ENCODE measurements around the gene TMEM273.

The TMEM273 gene, protein sequence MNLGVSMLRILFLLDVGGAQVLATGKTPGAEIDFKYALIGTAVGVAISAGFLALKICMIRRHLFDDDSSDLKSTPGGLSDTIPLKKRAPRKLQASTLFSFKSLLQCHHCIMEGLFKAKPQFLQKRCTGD

DNA sequence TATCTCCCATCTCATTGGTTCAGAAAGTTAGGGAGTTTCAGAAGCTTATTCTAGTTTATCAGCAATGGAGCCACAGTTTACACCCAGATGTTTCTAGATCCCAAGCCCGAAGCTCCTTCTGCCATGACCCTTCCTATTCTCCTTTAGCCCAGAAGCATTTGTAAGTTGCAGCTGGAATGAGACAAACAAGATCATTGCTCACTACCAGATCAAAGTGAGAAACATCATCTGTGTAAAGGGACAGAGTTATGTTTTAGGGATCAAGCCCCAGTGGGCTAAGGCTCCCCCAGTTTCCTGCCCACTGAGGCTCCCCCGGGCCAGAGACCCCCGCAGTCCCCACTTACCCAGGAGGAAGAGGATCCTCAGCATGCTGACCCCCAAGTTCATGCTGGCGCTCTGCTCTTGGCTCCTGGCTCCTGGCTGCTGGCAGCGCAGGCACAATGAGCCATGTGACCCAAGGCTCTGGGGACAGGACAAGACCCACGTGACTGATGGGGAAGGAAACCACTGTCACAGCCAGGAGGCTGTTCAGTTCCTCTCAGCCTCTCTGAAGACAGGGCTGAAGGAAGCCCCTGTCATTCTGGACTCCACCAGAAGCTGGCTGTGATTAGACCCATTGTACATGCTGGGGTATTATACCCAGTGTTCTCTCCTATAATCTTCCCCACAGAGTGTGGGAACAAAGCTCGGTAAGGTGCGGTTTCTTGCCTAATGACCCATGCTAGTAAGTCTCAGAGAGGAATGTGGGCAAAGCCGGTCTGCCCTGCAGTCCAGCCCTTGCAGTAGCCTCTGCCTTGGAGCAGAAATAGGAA lies at the start of gene TMEM273:
TMEM273 (minus strand) TSS at position 442 of the 812 bp plus-strand sequence; CDS start at position 387, 55 bp downstream.
- DNase-seq = peak in 48 of 51 donors; percentile 11 to 91 (median 76)

DNA sequence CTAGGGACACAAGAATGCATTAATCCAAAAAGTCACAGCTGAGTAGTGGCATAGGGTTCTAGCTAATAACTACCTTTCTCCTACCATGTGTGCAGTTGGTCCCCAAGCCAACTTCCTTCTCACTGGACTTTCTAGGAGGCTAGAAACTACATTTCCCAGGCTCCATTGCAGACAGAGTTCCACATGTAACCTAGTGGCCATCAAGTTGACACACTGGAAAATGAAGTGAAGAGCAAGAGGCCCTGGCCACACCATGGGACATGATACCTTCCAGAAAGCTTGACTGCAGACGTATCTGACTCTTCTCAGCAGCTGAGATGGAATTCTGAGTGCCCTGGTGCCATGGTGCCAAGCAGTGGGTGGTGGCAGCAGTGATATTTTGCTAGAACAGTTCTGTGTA lies 49.8 kb upstream of the TMEM273 start:
- no peak for DNase-seq

DNA sequence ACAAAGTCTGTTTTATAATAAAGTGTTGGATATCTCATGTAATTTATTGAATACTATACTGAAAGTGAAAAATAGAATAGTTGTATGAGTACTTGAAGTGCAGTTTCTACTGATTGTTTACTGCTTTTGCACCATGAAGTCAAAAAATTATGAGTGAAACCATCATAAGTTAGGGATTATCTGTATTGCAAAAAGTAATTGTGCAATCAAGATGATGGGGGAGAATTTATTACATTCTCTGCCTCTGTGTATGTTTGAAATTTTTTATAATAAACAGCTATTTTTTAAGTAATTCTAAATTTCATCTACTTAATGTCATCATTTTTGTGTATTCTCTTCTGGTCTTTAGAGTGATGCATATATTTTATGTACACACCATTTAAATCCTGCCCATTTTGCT lies 47.2 kb upstream of the TMEM273 start:
- no peak for DNase-seq

DNA sequence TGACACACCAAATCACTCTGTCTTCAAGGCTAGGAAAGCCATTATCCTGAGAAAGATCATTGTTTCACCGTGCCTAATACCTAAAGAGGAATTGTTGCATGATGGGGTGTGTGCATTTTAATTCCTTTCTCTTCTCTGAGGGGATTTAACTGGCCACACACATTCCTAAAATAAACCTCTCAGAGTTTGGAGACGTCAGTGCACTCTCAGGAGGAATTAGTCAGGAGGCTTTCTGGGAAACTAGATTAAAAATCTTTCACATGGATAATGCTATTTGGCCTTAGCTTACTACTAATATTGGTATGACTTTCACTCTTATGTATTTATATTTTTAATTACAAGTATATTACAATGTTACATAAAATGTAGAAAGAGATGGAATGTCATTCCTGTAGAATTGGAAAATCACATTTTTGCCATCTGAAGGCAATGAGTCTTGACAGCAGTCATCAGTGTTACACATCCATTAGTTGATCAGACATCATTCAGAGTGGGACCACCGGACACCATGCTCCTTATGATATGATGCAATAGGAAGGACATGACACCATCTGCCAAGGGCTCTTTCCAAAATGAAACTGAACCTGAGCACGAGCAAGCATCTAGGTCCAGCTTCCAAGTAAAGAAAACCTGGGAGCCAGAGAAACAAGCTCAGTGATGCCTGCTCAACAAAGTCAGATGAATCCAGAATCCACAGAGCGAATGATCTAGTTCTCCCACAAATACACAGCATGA lies 43.1 kb upstream of the TMEM273 start:
- no peak for DNase-seq

DNA sequence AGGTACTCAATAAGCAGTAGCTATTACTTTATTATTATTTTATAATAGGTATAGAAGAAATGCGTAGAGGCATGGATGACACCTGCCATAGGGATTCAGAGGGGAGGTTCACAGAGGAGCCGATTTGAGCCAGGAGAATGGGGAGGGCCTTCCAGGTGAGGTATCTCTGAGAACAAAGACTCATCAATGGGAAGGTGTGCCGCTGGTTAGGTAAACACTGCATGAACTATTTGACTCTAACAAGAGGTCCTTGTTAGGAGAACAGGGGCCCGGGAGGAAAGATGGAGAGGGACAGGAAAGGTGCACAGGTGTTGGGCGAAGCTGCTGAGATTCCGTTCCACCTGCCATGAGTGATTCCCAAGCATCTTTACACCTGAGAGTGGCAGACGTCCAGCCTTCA lies 41.8 kb upstream of the TMEM273 start:
- no peak for DNase-seq

DNA sequence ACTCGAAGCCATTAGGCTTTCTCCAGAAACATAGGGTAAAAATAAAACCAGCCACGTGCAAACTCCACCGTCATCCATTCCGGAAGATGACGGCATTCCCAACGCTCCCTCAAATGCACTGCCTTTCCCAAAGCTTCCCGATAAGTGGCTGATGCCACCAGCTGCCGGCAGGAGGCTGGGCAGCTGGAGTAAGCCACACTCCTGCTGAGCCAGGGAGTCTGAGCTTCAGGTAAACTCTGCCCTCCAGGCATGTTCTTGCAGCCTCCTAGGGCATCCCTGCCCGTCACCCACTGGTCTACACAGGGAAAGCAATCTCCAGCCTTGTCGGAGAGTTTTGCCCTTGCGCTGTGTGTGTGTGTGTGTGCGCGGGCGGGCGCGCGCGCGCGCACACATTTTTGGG lies 40.5 kb upstream of the TMEM273 start:
- no peak for DNase-seq

DNA sequence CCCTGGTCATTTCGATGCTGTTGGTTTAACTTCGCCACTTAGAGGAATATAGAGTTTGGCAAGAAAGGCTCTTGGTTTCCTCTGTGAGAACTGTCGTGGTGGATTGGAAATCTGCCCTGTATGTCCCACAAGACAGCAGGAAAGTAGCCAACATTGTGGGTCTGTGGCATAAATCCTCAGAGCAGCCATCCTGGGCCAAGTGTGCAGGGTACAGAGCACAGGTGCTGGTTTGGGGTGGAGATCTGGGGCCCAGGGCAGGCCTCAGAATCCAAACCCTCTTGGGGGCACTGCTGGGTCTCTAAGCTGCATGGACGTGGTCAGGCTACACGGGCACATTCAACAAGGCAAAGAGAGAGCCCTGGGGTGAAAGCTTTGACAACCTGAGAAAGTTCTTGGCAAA lies 39.2 kb upstream of the TMEM273 start:
- no peak for DNase-seq

DNA sequence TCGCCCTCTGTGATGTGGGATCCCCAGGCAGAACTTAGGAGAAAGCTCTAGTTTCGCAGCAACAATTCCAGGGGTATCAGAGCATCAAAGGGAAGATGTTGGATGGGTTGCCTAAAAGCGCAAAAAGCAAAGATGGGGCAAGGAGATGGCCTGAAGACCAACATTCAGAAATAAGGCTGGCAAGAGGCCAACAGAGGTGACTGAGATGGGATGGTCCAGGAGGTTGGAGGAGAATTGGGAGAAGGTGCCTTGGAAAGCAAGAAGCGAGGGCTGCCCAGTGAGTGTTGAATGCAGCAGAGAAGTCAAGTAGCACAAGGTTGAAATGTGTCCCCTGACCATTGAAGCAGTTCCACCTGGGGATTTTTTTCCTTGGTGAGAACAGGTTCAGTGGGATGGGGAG lies 38.4 kb upstream of the TMEM273 start:
- DNase-seq = no peak

DNA sequence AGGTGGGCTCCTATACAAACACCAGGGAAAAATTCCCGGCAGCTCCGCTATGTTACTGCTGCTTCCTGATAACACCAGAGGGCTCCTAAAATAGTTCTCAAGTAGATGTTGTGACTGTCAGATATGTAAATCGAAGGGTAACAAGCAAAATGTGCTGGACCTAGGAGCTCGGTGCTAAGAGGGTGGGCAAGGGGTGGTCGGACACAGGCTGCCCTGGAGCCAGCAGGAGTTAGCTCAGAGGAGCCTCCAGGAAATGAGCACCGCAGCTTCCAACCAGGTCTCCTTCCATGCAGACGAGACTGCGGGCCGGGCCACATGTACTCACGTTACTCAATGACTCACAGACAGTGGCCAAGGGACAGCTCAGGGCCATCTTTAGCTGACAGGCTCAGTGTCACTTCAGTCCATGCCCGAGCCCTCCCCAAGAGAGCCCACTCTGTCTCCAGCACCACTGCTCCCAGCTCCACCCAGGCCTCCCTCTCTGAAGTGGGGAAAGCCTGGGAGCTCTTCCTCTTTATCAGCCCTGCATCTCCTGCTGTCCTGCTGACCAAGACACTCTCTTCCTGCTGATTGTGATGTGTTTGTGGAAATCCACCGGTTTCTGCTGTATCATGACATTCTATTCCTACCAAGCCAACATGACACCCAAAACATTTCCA lies 37.2 kb upstream of the TMEM273 start:
- DNase-seq = no peak

DNA sequence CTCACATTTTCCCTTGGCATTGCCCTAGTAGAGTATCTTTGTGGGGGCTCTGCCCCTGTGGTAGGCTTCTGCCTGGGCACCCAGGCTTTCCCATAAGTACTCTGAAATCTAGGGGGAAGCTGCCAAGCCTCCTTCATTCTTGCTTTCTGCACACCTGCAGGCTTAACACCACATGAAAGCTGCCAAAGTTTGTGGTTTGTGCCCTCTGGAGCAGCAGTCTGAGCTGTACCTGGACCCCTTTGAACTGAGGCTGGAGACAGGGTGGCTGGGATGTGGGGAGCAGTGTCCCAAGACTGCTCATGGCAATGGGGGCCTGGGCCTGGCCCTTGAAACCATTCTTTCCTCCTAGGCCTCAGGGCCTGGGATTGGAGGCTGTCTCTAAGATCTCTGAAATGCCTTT lies 35.0 kb upstream of the TMEM273 start:
- no peak for DNase-seq

DNA sequence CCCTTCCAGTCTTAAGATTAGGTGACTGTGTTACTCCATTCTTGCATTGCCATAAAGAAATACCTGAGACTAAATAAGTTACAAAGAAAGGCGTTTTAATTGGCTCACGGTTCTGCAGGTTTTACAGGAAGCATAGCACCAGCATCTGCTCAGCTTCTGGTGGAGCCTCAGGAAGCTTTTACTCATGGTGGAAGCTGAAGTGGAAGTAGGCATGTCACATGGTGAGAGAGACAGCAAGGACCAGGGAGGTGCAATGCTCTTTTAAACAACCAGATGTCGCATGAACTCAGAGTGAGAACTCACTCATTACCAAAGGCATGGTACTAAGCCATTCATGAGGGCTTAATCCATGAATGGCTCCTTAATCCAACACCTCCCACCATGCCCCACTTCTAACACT lies 34.0 kb upstream of the TMEM273 start:
- no peak for DNase-seq

DNA sequence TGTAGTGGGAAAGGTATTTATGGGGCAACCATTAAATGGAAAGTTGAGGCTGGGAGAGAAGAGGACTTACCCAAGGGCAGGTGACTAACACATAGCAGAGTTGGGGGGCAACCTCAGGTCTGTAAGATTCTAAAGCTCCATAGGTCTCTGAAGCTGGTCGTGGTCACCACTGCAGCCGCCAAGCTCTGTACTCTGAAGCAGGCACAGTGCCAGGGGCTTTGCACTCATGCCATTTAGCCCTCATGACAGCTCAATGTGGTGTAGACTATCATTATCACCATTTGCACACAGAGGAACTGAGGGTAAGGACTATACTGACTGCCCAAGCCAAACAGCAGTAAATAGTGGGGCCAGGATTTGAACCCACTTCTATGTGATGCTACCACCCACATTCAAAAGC lies 32.5 kb upstream of the TMEM273 start:
- no peak for DNase-seq

DNA sequence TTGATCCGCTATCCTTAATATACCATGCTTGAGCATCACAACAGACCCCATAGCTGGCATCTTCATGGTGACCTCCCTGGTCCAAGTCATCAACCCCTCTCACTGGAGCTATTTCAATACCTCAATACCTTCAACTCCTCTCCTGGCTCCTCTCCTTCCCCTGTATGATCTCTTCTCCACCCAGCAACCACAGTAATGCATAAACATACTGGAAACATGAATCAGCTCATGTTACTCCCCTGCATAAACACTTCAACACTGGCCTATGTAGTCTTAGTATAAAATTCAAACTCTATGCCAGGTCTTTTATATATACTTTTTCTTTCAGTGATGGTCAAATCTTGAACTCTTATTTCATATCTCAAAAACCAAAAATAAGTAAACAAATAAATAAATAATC lies 31.8 kb upstream of the TMEM273 start:
- DNase-seq = no peak

DNA sequence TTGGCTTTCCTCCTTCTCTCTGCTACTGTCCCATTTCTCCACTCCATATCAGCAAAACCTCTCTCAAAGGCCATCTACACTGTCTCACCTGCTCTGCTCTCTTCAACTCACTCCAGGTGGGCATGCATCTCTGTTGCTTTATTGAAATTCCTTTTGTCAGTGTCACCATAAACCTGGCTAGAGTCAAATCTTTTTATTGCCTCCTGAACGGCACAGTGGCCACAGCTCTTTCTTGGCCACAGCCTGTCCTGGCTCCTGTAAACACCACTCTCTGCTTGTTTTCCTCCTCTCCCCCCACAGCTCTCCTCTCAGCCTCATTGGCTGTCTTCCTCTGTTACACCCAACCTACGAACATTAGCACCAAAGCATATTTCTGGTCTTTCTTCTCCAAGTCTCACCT lies 31.1 kb upstream of the TMEM273 start:
- DNase-seq = no peak

DNA sequence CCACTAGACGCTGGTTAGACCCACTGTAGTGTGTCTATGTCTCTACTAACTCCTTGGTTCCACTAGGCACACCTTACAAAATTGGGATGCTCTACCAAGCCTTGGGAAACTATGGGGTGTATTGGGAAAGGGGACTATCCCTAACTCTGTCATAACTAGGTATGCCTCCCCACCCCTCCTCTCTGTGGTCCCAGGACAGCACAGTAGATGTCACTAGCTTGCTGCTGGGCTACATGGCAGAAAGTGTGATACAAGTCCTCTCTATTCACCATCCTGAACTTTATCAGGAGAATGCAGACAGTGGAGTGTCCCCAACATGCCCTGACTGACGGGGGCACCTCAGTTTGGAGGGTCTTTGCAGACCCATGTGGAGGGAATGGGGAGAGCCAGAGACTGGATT lies 30.3 kb upstream of the TMEM273 start:
- DNase-seq = no peak

DNA sequence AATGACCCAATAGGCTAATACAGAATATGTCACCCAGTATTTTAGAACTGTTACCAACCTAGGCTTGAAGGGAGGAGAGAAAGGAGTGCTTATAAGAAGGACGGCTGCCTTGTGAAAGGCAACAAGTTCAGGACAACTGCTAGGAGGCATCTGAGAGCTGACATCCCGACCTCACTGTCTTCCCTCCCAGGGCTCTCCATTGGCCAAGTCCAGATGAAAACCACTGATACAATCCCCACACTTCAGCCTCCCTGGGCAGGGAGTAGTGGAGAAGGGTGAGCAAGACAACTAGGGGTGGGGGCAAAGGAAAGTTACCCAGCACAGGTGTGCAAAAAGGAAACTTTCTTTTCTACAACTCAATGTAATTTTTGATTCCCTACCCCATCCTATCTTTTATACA lies 29.5 kb upstream of the TMEM273 start:
- no peak for DNase-seq

DNA sequence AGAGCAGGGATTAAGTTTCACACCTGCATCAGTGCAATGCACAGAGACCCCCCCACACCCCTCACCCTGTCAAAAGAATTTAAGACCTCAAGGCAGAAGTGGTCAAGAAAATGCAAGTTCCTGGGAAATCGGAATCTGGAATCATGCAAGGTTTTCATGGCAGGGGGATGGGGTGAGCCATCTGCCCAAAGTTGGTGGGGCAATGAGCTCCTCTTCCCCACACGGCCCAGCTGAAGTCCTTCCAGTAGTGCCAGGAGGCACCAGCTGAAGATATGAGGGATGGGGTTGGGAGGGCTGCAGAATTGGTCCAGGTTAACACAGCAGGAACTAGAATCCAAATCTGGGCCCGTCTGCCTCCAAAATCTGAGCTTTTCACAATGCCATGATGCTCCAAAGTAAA lies 25.0 kb upstream of the TMEM273 start:
- DNase-seq = no peak

DNA sequence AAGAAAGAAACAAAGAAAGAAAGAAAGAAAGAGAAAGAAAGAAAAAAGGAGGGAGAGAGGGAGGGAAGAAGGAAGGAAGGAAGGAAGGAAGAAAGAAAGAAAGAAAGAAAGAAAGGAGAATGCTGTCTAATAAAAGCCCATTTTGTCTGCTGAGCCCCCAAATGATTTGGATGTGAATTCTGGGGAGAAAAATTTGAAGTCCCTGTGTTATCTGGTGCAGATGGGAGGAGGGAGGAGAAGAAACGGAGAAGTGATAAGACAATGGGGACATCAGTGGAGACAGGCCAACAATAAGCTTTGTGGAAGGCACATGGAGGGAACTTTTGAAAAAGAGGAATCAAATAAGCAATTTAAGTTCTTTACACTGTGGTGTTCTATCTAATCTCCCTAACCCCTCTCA lies 24.6 kb upstream of the TMEM273 start:
- DNase-seq = no peak

DNA sequence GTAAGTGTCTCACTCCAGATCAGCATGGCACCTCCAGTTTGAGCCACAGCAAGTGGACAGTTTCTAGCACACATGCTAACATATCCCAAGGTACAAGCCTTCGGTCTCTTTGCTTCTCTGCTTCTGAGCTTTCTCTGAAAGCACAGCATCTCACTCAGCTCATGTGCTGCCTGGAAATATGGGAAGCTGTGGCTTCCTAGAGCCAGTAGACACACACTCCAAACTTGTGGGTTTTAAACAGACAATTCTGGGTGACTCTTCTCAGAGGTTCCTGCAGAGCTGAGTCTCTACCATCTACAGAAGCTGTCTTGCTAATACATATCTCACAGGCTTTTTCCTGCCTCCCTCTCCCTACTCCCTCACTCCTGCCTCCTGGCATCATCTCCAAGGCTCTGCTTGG lies 23.9 kb upstream of the TMEM273 start:
- DNase-seq = no peak

DNA sequence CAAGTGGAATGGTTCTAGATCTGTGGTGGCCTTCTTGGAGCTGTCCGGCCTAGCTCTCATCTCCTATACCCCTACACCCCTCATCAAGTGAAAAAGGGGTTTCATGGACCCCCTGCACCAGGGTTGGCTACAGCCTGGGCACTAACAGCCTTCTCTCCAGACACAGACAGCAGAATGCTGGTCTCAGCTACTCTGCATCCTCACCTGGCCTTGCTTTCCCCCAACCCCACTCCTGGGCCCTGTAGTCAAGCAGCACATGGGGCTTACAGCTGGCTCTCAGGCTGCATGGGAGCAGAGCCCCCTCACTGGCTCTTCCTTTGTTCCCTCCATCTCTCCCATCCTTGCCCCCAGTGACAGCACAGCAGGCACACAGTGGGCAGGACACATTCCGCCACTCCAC lies 20.8 kb upstream of the TMEM273 start:
- DNase-seq = no peak

DNA sequence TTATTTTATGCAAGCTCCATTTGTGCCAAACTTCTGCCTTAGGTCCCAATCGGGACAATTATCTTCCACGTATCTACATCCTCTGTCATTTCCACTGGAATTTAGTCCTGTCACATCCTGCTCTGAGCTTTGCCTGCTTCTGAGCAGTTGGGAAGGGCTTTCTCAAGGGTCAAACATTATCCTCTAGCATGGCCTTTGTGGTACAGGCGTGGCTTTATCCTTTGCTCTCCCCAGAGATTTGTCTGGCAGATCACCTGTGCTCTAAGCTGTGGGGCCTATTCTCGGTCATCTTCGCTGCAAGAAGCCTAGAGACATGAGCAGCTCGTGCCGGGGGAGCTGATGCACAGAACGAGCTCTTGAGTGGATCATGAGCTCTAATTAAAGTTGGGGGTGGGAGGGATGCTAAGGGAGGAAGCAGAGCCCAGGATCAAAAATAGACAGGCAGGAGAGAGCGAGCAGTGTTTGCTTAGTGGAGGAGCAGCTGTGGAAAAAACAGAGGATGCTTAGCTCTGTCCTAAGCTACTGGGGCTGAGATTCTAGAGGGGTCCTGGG lies 19.8 kb upstream of the TMEM273 start:
- DNase-seq = peak in 3 of 51 donors; percentile 9 to 13 (median 10)

DNA sequence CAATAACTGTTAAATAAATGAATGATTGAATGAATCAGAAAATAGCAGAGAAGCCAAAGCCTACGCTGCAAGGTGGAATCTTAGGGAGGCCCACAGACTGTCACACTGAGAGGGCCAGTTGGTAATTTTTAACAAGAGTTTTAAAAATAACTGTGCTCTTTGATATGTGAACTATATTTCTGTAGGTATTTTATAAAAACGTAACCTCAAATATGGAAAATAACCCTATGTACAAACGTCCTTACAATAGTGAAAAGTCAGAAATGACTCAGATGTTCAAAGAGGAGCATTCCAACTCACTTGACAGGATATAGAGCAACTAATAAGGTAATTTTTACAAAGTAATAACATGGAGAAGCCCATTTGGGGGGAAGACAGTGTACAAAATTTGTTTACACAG lies 18.9 kb upstream of the TMEM273 start:
- no peak for DNase-seq
